ENCODE data around the gene PHRF1. TPM values are rescaled to one million over a fixed set of nuclear protein-coding genes. Genes with fewer than 3 reads are reported as not detected.

PHRF1 gene
- total and polyA plus RNA-seq, 2 experiments from 2014 or later = 25.6 to 26.9 TPM

- Histone ChIP-seq H3K4me3 (no peak overlapping the region), H3K27me3 (no peaks in the 10 kb centered on the region), H3K4me2 (no peak overlapping the region), H2AFZ (no peak overlapping the region), H4K20me1 (ENCODE audit: insufficient read depth, poor library complexity, severe bottlenecking) (no peaks in the 10 kb centered on the region), H3K36me3 (replicated peaks; ENCODE audit: insufficient read depth, low read depth) (no peaks in the 10 kb centered on the region), H3K27ac (no peak overlapping the region), H3K9me2 (replicated peaks; ENCODE audit: insufficient read depth) (no peaks in the 10 kb centered on the region), H3K9me3 (ENCODE audit: low read depth) (no peaks in the 10 kb centered on the region), H3K4me1 (ENCODE audit: insufficient read depth) (peaks cover 14% of the 10 kb centered on the region), H3K79me2 (no peaks in the 10 kb centered on the region)
- WGBS (ENCODE audit: low lambda C conversion rate, missing lambda C conversion rate) = 40% methylated on average over 10 of the region's 10 CpGs
- peak; percentile 61 for DNase-seq (ENCODE audit: low spot score)
- no peak for TF ChIP-seq EZH2 (IDR thresholded peaks at IDR 0.05; ENCODE audit: borderline replicate concordance)
- TF ChIP-seq CTCF (IDR thresholded peaks at IDR 0.05; ENCODE audit: poor library complexity) = peak; percentile 17
Measured at GRCh38 chr11:629237-629583, 52.9 kb downstream of the PHRF1 start.

GRCh38 chr11:630871-631270, 54.6 kb downstream of the PHRF1 start:
- WGBS (ENCODE audit: low lambda C conversion rate, missing lambda C conversion rate) = 96% methylated on average over 5 of the region's 5 CpGs
- no peaks in the 10 kb centered on the region for H3K9me3 ChIP-seq (ENCODE audit: low read depth)
- no peaks in the 10 kb centered on the region for H3K79me2 ChIP-seq
- H3K4me2 ChIP-seq = no peak overlapping the region
- H3K36me3 ChIP-seq (replicated peaks; ENCODE audit: insufficient read depth, low read depth) = no peaks in the 10 kb centered on the region
- H3K27ac ChIP-seq = no peak overlapping the region
- H3K4me3 ChIP-seq = no peak overlapping the region
- peaks cover 9% of the 10 kb centered on the region for H3K4me1 ChIP-seq (ENCODE audit: insufficient read depth)
- no peak overlapping the region for H2AFZ ChIP-seq
- TF ChIP-seq EZH2phosphoT487 (IDR thresholded peaks at IDR 0.05; ENCODE audit: low read depth, severe bottlenecking, unreplicated experiment) (no peak), CTCF (IDR thresholded peaks at IDR 0.05; ENCODE audit: poor library complexity) (no peak), EZH2 (IDR thresholded peaks at IDR 0.05; ENCODE audit: borderline replicate concordance) (no peak)
- H3K27me3 ChIP-seq = no peaks in the 10 kb centered on the region
- no peak for DNase-seq (ENCODE audit: low spot score)
- peaks cover 4% of the 10 kb centered on the region for H4K20me1 ChIP-seq (ENCODE audit: insufficient read depth, poor library complexity, severe bottlenecking)
- H3K9me2 ChIP-seq (replicated peaks; ENCODE audit: insufficient read depth) = no peaks in the 10 kb centered on the region

- TF ChIP-seq EZH2phosphoT487 (IDR thresholded peaks at IDR 0.05; ENCODE audit: low read depth, severe bottlenecking, unreplicated experiment) (no peak), CTCF (IDR thresholded peaks at IDR 0.05; ENCODE audit: poor library complexity) (no peak), EZH2 (IDR thresholded peaks at IDR 0.05; ENCODE audit: borderline replicate concordance) (no peak)
- WGBS (ENCODE audit: low lambda C conversion rate, missing lambda C conversion rate) = 69% methylated on average over 22 of the region's 22 CpGs
Measured at GRCh38 chr11:635945-636510, 59.8 kb downstream of the PHRF1 start.

More at GRCh38 chr11:635945-636510, 59.8 kb downstream of the PHRF1 start:
- no peak overlapping the region for H3K4me3 ChIP-seq
- H3K27me3 ChIP-seq = peaks cover 40% of the 10 kb centered on the region
- H4K20me1 ChIP-seq (ENCODE audit: insufficient read depth, poor library complexity, severe bottlenecking) = peaks cover 40% of the 10 kb centered on the region
- H3K4me1 ChIP-seq (ENCODE audit: insufficient read depth) = peaks cover 22% of the 10 kb centered on the region
- DNase-seq (ENCODE audit: low spot score) = peak; percentile 13
- no peaks in the 10 kb centered on the region for H3K36me3 ChIP-seq (replicated peaks; ENCODE audit: insufficient read depth, low read depth)
- H3K27ac ChIP-seq = no peak overlapping the region
- H3K79me2 ChIP-seq = no peaks in the 10 kb centered on the region
- H3K4me2 ChIP-seq = no peak overlapping the region
- H3K9me3 ChIP-seq (ENCODE audit: low read depth) = no peaks in the 10 kb centered on the region
- H3K9me2 ChIP-seq (replicated peaks; ENCODE audit: insufficient read depth) = no peaks in the 10 kb centered on the region
- no peak overlapping the region for H2AFZ ChIP-seq

Measured in hepatocyte (in vitro differentiated cells).